ENCODE results near the gene DPPA2. TPM values are rescaled to one million over a fixed set of nuclear protein-coding genes. Genes with fewer than 3 reads are reported as not detected.
A peak's percentile ranks its signal among the peaks of the same experiment; 100 is the strongest.
"Not testable (repeated sequence)": the region's sequence is repeated elsewhere in the genome, so short reads cannot be mapped to it uniquely, and the experiment has no call there.

The DPPA2 gene
- total and polyA plus RNA-seq, 2 of the 8 experiments (the other 6 are each of a cell fraction or from before 2014, with no cell fraction given) = 7.8 to 12.6 TPM

DNA sequence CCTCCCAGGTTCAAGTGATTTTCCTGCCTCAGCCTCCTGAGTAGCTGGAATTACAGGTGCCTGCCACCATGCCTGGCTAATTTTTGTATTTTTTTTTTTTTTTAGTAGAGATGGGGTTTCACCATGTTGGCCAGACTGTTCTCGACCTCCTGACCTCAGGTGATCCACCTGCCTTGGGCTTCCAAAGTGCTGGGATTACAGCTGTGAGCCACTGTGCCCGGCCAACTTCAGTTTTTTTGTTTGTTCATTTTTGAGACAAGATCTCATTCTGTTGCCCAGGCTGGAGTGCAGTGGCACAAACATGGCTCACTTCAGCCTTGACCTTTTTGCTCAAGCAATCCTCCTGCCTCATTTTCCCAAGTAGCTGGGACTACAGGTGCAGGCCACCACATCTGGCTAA is 42.5 kb upstream of the DPPA2 start:
- not testable (repeated sequence) for FAIRE-seq

More for the DNA sequence above, 42.5 kb upstream of the DPPA2 start:
- H3K79me2 ChIP-seq (ENCODE audit: control insufficient read depth in 1 of 2, insufficient read depth in 2 of 2, low read length in 2 of 2); H3K4me1 ChIP-seq (replicated peaks in 1 of 4; ENCODE audit: control insufficient read depth in 3 of 4, insufficient read depth in 4 of 4, low read length in 3 of 4); H2BK15ac ChIP-seq (ENCODE audit: low read length); H3K4me3 ChIP-seq (ENCODE audit: extremely low read depth in 1 of 4, insufficient read depth in 2 of 4, low read depth in 3 of 4, low read length in 4 of 4); H3K23me2 ChIP-seq (ENCODE audit: low read depth, low read length); H3K14ac ChIP-seq (ENCODE audit: insufficient read length); H3K23ac ChIP-seq (ENCODE audit: insufficient read length); H3K79me1 ChIP-seq (ENCODE audit: low read depth, low read length); H3K9ac ChIP-seq (replicated peaks in 1 of 4; ENCODE audit: extremely low read depth in 1 of 4, low read depth in 3 of 4, low read length in 3 of 4); H4K91ac ChIP-seq (replicated peaks; ENCODE audit: insufficient read length, low read length); H3K4ac ChIP-seq (replicated peaks; ENCODE audit: insufficient read length, low read depth, low read length); H2BK20ac ChIP-seq (ENCODE audit: low read length); H3K56ac ChIP-seq (replicated peaks; ENCODE audit: insufficient read length, low read depth, low read length); H4K20me1 ChIP-seq (replicated peaks in 1 of 2; ENCODE audit: control insufficient read depth in 1 of 2, insufficient read depth in 2 of 2, low read length in 2 of 2); H3K4me2 ChIP-seq (ENCODE audit: insufficient read depth in 1 of 2, low read depth in 2 of 2, low read length in 2 of 2); H3K27ac ChIP-seq (ENCODE audit: low read depth, low read length); H3K9me3 ChIP-seq (ENCODE audit: insufficient read depth in 2 of 2, low read depth in 1 of 2, low read length in 1 of 2); H3K18ac ChIP-seq (ENCODE audit: extremely low read depth, low read length); H3K27me3 ChIP-seq (replicated peaks in 1 of 4; ENCODE audit: control insufficient read depth in 3 of 4, extremely low read depth in 1 of 4, insufficient read depth in 3 of 4, low read length in 3 of 4); H2AK5ac ChIP-seq (ENCODE audit: low read depth, low read length); DNase-seq (ENCODE audit: low read depth in 1 of 2, low spot score in 2 of 2); H2BK120ac ChIP-seq (replicated peaks; ENCODE audit: low read depth, low read length); H2AFZ ChIP-seq (ENCODE audit: low read length): not testable (repeated sequence)
- POLR2A ChIA-PET (ENCODE audit: partially characterized antibody) = interaction anchor here (0.8 to 16.7 kb wide), 3 partner anchors 15 to 32 kb away, joined by 3 to 402 read pairs (median 122); partner anchors contain the start of gene DPPA4
- 94% methylated on average over 2 of the region's 2 CpGs; no CpG with 5 or more reads in 1 of the 2 experiments for WGBS, 2 experiments (ENCODE audit: extremely low coverage in 1 of 2, insufficient coverage in 1 of 2, insufficient read length in 1 of 2, insufficient replicate concordance in 2 of 2, low coverage in 1 of 2, low lambda C conversion rate in 2 of 2, missing lambda C conversion rate in 1 of 2)
- H4K8ac ChIP-seq (ENCODE audit: extremely low read depth, insufficient read depth, low read length) = 0 out of 2 replicates have a peak overlapping the region, but pooled peaks have one; percentile 35
- H4K5ac ChIP-seq (ENCODE audit: insufficient read length, low read depth, low read length) = peak overlapping the region; percentile 36
- CTCF ChIA-PET (ENCODE audit: partially characterized antibody) = interaction anchor here (0.7 kb wide), 1 partner anchor 282 kb away, joined by 3 read pairs; no protein-coding TSS in a partner anchor
- H2BK12ac ChIP-seq (ENCODE audit: low read depth, low read length) = 0 out of 2 replicates have a peak overlapping the region, but pooled peaks have one; percentile 14
- H2BK5ac ChIP-seq (ENCODE audit: low read depth, low read length) = peak overlapping the region; percentile 53; the same call in 1 of the 2 replicates
- H3K36me3 ChIP-seq (ENCODE audit: control insufficient read depth in 2 of 4, insufficient read depth in 4 of 4, low read length in 3 of 4) = peaks cover 0 to 12% (median 2%) of the 10 kb centered on the region in 4 experiments; a peak in 2 of 8 replicates
